HT1080 (cell line): ENCODE data around the gene DNM3. TPM values are rescaled to one million over a fixed set of nuclear protein-coding genes. Genes with fewer than 3 reads are reported as not detected.

Experiments
- DNase-seq: peaks from one replicate; pipeline ENCODE4 v3.0.0-alpha.2; 2015; ENCODE audit warnings: low read depth
- total RNA-seq: library from RNA; depleted of rRNA; stranded (reverse); fragments of >200 nt; shearing (Covaris generic); gene quantifications from 2 replicates; pipeline ENCODE4 v1.2.3, GENCODE V29; 2014

The DNM3 gene
- total RNA-seq, 1 experiment from 2014 or later: 1.8 TPM

- DNase-seq: peak; percentile 19
Observed at GRCh38 chr1:171869097-171869496, 27.8 kb downstream of the DNM3 start.

DNA sequence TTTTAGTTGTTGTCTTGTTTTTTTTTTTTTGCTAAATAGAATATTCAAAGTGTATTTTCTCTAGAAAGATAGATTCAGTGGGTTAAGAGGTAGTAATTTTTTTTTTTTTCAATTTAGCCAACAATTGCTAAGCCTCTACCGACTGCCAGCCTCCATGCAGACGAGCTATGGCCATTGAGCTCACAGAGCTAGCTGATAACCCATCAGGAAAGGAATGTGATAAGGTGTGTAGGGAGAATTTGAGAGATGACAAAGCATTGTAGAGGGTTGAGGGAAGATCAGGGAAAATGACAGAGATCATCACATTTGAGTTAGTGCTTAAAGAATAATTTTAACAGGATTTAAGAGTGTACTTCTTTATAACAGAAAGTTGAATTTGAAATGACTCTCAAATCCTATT is 30.6 kb downstream of the DNM3 start:
- no peak for DNase-seq

DNA sequence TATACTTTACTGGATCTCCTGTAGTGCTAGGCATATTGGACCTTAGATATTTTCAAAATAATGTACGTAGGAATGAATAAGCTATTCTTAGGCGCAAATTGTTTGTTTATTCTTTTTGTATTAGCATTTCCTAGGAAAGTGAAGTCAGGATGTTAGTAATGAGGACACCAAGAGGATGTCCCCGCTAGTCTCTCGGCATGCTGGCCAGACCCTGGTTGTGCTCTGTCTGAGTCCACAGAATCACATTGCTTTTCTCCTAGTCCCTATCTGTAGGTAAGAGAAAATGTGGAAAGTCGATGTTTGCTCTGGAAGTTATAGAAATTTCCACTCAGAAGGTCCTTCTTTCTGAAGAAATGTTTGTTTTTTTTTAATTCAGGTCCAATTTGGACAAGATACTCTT is 31.1 kb downstream of the DNM3 start:
- DNase-seq: no peak

GRCh38 chr1:171873664-171874063 is 32.4 kb downstream of the DNM3 start:
- no peak for DNase-seq

GRCh38 chr1:171877701-171878100 is 36.4 kb downstream of the DNM3 start:
- peak; percentile 42 for DNase-seq

DNA sequence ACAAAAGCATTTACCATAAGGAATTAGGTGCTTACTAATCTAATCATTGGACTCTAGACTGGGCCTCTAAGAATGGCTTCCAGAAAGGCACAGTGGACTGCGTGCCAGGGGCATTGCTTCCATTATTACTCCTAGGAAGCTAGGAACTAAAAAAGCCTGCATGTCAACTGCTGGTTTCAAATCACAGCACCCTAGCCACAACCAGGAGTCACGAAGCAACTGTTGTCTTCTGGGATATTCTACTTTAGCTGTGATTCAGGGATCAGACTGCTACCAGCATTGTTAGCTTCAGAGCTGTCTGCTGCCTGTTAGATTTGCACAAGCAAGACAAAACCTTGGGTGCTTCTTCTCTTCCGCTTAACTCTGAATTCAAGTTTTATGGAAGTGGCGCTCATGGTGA is 38.3 kb downstream of the DNM3 start:
- DNase-seq: no peak

GRCh38 chr1:171881442-171881841 is 40.1 kb downstream of the DNM3 start:
- peak; percentile 1 for DNase-seq

- DNase-seq: no peak
Observed at GRCh38 chr1:171883849-171884248, 42.6 kb downstream of the DNM3 start.

DNA sequence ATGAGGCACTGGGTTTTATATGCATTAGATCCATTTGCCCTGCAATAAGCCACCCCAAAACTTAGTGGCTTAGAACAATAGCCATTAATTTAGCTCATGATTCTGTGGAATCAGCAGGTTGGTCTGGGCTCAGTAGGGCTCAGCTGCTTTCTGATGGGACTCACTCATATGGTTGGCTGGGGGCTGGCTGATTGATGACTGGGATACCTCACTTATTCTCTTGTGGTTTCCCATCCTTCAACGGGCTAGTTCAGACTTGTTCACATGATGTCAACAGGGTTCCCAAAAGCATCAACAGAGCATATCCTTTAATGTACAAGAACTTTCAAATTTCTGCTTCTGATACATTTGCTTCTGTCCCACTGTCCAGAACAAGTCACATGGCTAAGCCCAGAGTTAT is 43.2 kb downstream of the DNM3 start:
- peak; percentile 14 for DNase-seq

GRCh38 chr1:171890131-171890530 is 48.8 kb downstream of the DNM3 start:
- DNase-seq: no peak

DNA sequence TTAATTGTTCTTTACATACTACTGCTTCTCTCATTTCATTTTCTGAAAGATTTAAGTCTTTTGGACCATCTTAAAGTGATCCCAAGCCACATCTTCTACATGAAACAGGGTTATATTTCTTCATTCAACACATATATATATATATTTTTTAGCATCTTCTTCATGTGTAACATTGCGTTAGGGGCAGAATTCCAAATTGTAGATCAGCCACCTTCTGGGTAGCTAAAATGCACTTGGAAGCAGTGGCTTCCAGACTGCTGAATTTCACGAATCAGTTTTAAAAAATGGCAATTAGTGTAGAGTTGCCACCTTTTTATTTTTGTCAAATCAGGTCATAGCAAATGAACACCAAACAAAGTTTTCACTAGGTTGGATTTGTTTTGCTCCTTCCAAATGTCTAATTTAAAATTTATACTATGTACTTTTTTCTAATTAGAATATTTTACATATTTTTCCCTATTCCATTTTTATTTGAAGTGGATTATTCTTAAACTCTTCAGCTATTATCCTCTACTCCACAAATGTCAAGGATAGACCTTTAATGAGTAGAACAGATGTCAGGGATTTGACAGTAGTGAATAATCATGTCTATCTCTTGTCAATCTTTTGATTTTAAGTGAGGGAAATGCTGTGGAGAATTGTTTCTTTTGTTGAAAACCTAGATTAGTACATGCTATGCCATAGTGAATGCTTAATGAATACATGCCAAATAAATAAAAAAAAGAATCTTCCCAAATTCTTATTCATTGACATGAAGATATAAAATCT is 55.8 kb downstream of the DNM3 start:
- DNase-seq: no peak

- DNase-seq: no peak
Observed at GRCh38 chr1:171898941-171899340, 57.6 kb downstream of the DNM3 start.

DNA sequence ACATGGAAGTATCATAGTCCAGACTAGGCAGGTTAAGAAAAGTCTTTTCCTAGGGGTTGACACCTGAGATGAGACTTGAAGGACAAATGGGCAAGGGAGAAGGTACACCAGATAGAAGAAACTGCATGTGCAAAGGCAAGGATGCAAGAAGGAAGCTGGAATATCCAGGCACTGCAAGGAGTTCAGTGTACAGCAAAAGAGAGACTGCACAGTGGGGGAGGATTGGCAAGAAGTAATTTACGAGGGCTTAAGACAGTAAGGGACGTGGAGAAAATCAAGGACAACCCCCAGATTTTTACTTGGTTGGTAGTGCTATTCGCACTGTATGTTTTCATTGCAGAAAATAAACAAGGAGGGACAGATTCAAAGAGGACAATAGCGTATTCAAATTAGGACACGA is 58.5 kb downstream of the DNM3 start:
- DNase-seq: no peak

GRCh38 chr1:171901245-171901644 is 59.9 kb downstream of the DNM3 start:
- DNase-seq: peak; percentile 50

DNA sequence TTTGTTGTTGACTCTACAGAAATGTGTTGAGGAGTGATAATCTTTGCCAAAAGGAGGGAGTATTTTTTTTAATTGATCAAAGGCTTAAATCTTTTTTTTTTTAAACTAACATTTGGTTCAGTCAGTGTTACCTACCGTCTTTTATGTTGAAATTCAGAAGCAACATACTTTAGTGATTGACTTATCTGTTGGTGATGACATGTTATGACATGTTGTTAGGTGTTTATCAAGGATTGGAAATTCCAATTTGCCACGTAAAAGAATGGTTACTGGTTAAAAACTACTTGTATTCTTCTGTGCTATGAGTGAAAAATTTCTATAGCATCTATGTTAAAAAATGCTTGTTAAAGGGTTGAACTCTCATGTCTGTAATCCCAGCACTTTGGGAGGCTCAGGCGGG is 61.2 kb downstream of the DNM3 start:
- DNase-seq: no peak

GRCh38 chr1:171904778-171905450 is 63.6 kb downstream of the DNM3 start:
- no peak for DNase-seq

GRCh38 chr1:171909711-171910110 is 68.4 kb downstream of the DNM3 start:
- no peak for DNase-seq

GRCh38 chr1:171910786-171911185 is 69.5 kb downstream of the DNM3 start:
- DNase-seq: no peak

DNA sequence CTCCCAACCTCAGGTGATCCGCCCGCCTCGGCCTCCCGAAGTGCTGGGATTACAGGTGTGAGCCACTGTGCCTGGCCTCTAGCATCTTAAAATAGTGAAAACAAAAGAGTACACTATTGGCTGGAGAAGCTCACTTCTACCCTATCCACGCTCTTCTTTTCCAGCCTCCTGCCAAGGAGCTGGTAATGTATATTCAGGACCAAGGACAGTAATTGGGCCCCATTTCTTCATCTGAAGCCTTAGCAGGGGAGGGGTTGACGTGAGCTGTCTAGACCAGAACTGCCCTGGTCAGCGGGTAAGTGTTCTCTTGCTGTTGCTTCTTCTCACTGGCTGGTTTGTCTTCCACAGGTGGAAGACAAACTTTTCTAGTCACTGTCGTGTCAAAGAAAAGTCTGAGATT is 70.2 kb downstream of the DNM3 start:
- DNase-seq: no peak

DNA sequence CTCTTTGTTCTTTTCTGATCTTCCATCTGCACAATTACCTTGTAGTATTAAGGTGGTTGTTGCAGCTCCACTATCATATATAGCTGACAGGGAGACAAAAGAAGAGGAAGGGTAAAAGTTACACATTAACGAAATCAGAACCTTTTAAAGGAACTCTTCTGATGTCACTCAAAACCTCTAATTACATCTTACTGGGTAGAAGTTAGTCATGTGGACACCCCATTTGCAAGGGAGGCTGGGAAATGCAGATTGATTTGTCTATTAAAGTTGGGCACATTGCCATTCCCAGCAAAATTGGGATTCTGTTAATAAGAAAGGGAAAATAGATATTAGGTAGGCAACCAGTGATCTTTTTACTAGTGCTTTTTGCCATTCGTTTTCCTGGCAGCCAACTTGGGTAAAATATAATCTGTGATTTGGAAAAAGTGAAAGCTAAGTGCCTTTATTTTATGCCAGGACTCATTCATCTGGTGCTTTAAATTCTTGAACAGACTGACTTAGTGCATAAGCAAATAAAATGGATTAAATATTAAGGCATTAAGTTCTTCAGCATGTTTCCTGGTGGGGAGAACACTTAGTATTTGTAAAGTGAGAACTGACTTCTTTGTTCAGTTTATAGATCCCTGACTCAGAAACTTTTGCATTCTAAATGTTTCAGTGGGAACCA is 71.3 kb downstream of the DNM3 start:
- DNase-seq: no peak

- DNase-seq: peak; percentile 45
Observed at GRCh38 chr1:171913385-171913784, 72.1 kb downstream of the DNM3 start.

GRCh38 chr1:171916315-171916771 is 75.0 kb downstream of the DNM3 start:
- no peak for DNase-seq
